ENCODE results near the gene LDLRAD4. TPM values are rescaled to one million over a fixed set of nuclear protein-coding genes. Genes with fewer than 3 reads are reported as not detected.

LDLRAD4 gene
- polyA plus RNA-seq, 3 donors from 2014 or later: 4.8 to 11.3 (median 9.6) TPM

- Mint-ChIP-seq H3K27me3 (ENCODE audit: low read depth in 3 of 3) (peaks cover 0 to 26% (median 12%) of the 10 kb centered on the region in 3 donors), H3K4me1 (peaks cover 28 to 34% of the 10 kb centered on the region in 2 donors), H3K27ac (no peak overlapping the region), H3K36me3 (peaks cover 0 to 3% (median 0%) of the 10 kb centered on the region in 3 donors), H3K4me3 (no peak overlapping the region), H3K9me3 (no peaks in the 10 kb centered on the region)
- no peak for DNase-seq
Observed at GRCh38 chr18:13617826-13618515, 399.4 kb downstream of the LDLRAD4 start.

DNA sequence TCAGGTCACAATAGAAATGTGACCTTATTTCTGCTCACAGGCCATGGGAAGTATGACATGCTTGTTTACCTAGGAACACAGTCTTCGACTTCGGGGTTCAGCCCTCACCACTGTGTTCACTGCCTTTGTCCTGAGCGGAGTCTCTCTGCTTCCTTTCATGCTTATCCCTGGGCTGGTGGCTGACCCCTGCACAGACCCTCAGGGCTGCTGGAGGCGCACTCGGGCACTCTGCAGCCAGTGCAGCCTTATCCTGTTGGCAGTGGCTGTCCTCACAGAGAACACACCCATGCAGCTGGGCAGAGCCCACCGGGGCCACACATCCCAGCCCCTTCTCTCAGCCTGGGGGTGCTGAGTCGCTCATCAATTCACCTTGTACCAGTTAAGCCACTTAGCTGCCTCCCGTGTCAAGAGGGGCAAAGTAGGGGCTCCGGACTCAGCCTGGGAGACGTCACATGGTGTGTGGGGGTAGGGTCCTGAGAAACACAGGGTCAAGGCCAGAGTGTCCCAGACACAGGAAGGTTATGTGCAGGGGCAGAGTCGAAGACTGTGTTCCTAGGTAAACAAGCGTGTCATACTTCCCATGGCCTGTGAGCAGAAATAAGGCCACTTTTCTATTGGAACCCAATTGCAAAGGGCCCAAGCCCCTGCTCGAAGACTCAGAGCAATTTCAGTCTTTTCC, 400.3 kb downstream of the LDLRAD4 start:
- Mint-ChIP-seq H3K9me3 (no peaks in the 10 kb centered on the region), H3K27ac (no peak overlapping the region), H3K36me3 (peaks cover 0 to 12% (median 0%) of the 10 kb centered on the region in 3 donors), H3K4me1 (peaks cover 18 to 25% of the 10 kb centered on the region in 2 donors), H3K27me3 (ENCODE audit: low read depth in 3 of 3) (peaks cover 0 to 21% (median 7%) of the 10 kb centered on the region in 3 donors), H3K4me3 (no peak overlapping the region)
- no peak for DNase-seq

GRCh38 chr18:13619505-13620205, 401.1 kb downstream of the LDLRAD4 start:
- no peak overlapping the region for H3K27ac Mint-ChIP-seq
- H3K9me3 Mint-ChIP-seq: no peaks in the 10 kb centered on the region
- DNase-seq: no peak
- peaks cover 12 to 17% of the 10 kb centered on the region in 2 donors for H3K4me1 Mint-ChIP-seq
- H3K4me3 Mint-ChIP-seq: no peak overlapping the region
- H3K27me3 Mint-ChIP-seq (ENCODE audit: low read depth in 3 of 3): peaks cover 0 to 15% (median 6%) of the 10 kb centered on the region in 3 donors
- H3K36me3 Mint-ChIP-seq: peaks cover 0 to 12% (median 0%) of the 10 kb centered on the region in 3 donors

DNA sequence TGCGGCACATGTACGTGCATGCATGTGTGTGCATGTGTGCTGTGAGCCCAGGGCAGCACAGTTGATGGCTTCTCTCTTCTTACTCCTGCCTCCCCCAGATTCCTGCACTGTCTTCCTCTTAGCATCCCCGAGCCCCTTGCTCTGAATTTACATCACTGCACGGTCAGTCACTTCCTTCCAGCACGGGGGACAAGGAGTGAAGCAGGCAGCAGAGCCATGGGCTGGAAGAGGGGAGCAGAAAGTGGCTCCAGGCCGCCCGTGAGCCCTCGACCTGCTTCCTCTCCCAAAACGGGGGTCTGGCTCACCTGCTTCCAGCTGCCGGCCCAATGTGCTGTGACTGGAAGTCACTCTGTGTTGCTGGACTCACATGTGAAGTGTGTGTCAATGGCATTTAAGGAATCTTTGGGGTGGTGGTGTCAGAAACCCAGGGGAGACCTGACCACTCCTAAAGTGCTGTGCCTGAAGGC, 401.7 kb downstream of the LDLRAD4 start:
- Mint-ChIP-seq H3K4me1 (peaks cover 6 to 11% of the 10 kb centered on the region in 2 donors), H3K27ac (no peak overlapping the region), H3K27me3 (ENCODE audit: low read depth in 3 of 3) (peaks cover 0 to 13% (median 4%) of the 10 kb centered on the region in 3 donors), H3K4me3 (no peak overlapping the region), H3K36me3 (peaks cover 0 to 12% (median 0%) of the 10 kb centered on the region in 3 donors), H3K9me3 (no peaks in the 10 kb centered on the region)
- no peak for DNase-seq

GRCh38 chr18:13620818-13621445, 402.4 kb downstream of the LDLRAD4 start:
- H3K27ac Mint-ChIP-seq: no peak overlapping the region
- H3K9me3 Mint-ChIP-seq: no peaks in the 10 kb centered on the region
- H3K4me1 Mint-ChIP-seq: peaks cover 1 to 6% of the 10 kb centered on the region in 2 donors
- peaks cover 0 to 12% (median 0%) of the 10 kb centered on the region in 3 donors for H3K36me3 Mint-ChIP-seq
- H3K4me3 Mint-ChIP-seq: no peak overlapping the region
- no peak for DNase-seq
- peaks cover 0 to 11% (median 4%) of the 10 kb centered on the region in 3 donors for H3K27me3 Mint-ChIP-seq (ENCODE audit: low read depth in 3 of 3)

- Mint-ChIP-seq H3K27me3 (ENCODE audit: low read depth in 3 of 3) (peaks cover 0 to 11% (median 4%) of the 10 kb centered on the region in 3 donors), H3K9me3 (no peaks in the 10 kb centered on the region), H3K27ac (no peak overlapping the region), H3K4me1 (peaks cover 2 to 10% of the 10 kb centered on the region in 2 donors), H3K4me3 (no peak overlapping the region), H3K36me3 (peaks cover 0 to 12% (median 0%) of the 10 kb centered on the region in 3 donors)
- DNase-seq: no peak
Observed at GRCh38 chr18:13621446-13621849, 402.9 kb downstream of the LDLRAD4 start.

DNA sequence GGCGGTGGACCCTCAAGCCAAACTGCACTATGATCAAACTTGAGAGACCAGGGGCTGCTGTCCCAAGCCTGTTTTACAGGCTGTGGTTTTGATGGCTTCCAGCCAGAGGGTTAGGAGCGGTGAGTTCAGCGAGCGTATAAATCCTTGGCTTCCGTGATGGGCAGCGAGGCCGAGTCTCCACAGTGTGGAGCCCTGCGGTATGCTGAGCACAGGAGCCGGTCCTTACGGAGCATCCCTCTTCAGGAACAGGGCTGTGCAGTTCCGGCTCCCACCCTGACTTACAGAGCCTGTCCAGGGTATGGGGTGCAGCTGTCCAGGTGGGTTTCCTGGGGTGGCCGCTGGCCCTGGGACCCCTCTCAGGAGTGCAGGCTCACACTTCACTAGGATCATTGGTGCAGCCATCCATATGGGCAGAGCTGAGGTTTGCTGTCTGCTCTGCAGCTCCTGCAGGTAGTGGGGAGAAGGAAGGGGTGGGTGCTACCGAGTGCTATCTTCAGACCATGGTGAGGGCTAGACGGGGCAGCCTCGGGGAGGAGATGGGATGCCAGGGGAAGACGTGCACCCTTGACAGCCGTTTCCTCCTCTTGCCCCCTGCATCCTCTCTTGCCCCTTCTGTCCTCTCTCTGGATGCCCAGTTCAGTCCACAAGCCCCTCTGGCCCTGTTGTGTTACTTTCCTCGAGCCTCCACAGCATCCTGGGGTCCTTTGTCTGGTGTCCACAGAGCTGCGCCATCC, 403.5 kb downstream of the LDLRAD4 start:
- no peak for DNase-seq
- Mint-ChIP-seq H3K4me3 (no peak overlapping the region), H3K4me1 (peaks cover 4 to 8% of the 10 kb centered on the region in 2 donors), H3K36me3 (peaks cover 0 to 12% (median 0%) of the 10 kb centered on the region in 3 donors), H3K27ac (no peak overlapping the region), H3K27me3 (ENCODE audit: low read depth in 3 of 3) (peaks cover 0 to 9% (median 3%) of the 10 kb centered on the region in 3 donors), H3K9me3 (no peaks in the 10 kb centered on the region)

DNA sequence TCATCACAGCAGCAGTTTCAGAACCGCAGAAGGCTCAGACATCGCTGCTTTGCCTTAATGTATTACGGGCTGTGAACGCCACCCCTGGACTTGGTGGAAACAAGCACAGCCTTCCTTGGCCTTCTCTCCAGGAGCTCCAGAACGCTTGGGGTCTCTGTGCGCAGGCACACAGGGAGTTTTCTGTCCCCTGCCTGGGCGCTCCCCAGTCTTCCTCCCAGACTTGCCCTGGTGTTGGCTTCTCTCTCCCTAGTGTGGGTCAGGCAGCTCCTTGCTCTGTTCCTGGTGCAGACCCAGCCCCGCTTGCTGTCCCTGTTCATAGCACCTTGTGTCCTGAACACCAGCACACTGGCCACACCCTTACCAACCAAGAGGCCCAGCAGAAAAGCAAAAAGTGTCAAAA, 404.2 kb downstream of the LDLRAD4 start:
- Mint-ChIP-seq H3K36me3 (peaks cover 0 to 12% (median 0%) of the 10 kb centered on the region in 3 donors), H3K27me3 (ENCODE audit: low read depth in 3 of 3) (peaks cover 0 to 3% (median 2%) of the 10 kb centered on the region in 3 donors), H3K4me3 (no peak overlapping the region), H3K4me1 (peaks cover 3 to 5% of the 10 kb centered on the region in 2 donors), H3K27ac (no peak overlapping the region), H3K9me3 (no peaks in the 10 kb centered on the region)
- no peak for DNase-seq

GRCh38 chr18:13623348-13623747, 404.8 kb downstream of the LDLRAD4 start:
- H3K4me3 Mint-ChIP-seq: no peak overlapping the region
- DNase-seq: no peak
- H3K4me1 Mint-ChIP-seq: peaks cover 3 to 5% of the 10 kb centered on the region in 2 donors
- no peak overlapping the region for H3K27ac Mint-ChIP-seq
- H3K36me3 Mint-ChIP-seq: peaks cover 0 to 12% (median 0%) of the 10 kb centered on the region in 3 donors
- H3K9me3 Mint-ChIP-seq: no peaks in the 10 kb centered on the region
- peaks cover 0 to 3% (median 2%) of the 10 kb centered on the region in 3 donors for H3K27me3 Mint-ChIP-seq (ENCODE audit: low read depth in 3 of 3)

DNA sequence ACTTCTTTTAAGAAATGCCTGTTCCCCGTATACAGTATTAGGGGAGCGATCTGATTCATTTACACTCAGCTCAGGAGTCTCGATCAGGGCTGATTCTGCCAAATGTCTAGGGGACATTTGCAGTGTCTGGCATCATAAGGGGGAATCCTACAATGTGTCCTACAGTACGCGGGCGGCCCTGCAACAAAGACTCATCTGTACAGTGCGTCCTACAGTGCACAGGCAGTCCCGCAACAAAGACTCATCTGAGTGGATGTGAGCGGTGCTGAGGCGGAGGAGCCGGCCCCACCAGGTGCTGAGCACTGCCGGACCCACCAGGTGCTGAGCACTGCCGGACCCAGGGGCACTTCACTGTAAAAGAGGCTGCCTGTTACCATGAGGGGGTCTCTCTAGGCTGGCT, 405.3 kb downstream of the LDLRAD4 start:
- peaks cover 3 to 5% of the 10 kb centered on the region in 2 donors for H3K4me1 Mint-ChIP-seq
- H3K4me3 Mint-ChIP-seq: no peak overlapping the region
- H3K27ac Mint-ChIP-seq: peak overlapping the region in 1 of 6 donors; percentile 1
- H3K27me3 Mint-ChIP-seq (ENCODE audit: low read depth in 3 of 3): peaks cover 0 to 3% (median 2%) of the 10 kb centered on the region in 3 donors
- H3K36me3 Mint-ChIP-seq: peaks cover 0 to 12% (median 0%) of the 10 kb centered on the region in 3 donors
- no peaks in the 10 kb centered on the region for H3K9me3 Mint-ChIP-seq
- no peak for DNase-seq

- Mint-ChIP-seq H3K27ac (no peak overlapping the region), H3K9me3 (no peaks in the 10 kb centered on the region), H3K4me1 (peaks cover 3 to 5% of the 10 kb centered on the region in 2 donors), H3K36me3 (peaks cover 0 to 12% (median 0%) of the 10 kb centered on the region in 3 donors), H3K4me3 (no peak overlapping the region), H3K27me3 (ENCODE audit: low read depth in 3 of 3) (peaks cover 0 to 3% (median 2%) of the 10 kb centered on the region in 3 donors)
- DNase-seq: no peak
Observed at GRCh38 chr18:13624563-13625237, 406.1 kb downstream of the LDLRAD4 start.

- Mint-ChIP-seq H3K27ac (no peak overlapping the region), H3K4me3 (no peak overlapping the region), H3K4me1 (peaks cover 3 to 5% of the 10 kb centered on the region in 2 donors), H3K36me3 (peaks cover 0 to 12% (median 0%) of the 10 kb centered on the region in 3 donors), H3K9me3 (no peaks in the 10 kb centered on the region), H3K27me3 (ENCODE audit: low read depth in 3 of 3) (peaks cover 0 to 3% (median 2%) of the 10 kb centered on the region in 3 donors)
- no peak for DNase-seq
Observed at GRCh38 chr18:13625355-13625754, 406.8 kb downstream of the LDLRAD4 start.

All from immature natural killer cell (primary cell).